ENCODE results near the gene PLD1.

- TF ChIP-seq, protein P1, sequence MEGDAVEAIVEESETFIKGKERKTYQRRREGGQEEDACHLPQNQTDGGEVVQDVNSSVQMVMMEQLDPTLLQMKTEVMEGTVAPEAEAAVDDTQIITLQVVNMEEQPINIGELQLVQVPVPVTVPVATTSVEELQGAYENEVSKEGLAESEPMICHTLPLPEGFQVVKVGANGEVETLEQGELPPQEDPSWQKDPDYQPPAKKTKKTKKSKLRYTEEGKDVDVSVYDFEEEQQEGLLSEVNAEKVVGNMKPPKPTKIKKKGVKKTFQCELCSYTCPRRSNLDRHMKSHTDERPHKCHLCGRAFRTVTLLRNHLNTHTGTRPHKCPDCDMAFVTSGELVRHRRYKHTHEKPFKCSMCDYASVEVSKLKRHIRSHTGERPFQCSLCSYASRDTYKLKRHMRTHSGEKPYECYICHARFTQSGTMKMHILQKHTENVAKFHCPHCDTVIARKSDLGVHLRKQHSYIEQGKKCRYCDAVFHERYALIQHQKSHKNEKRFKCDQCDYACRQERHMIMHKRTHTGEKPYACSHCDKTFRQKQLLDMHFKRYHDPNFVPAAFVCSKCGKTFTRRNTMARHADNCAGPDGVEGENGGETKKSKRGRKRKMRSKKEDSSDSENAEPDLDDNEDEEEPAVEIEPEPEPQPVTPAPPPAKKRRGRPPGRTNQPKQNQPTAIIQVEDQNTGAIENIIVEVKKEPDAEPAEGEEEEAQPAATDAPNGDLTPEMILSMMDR (IDR thresholded peaks at IDR 0.05): no peak
- TF ChIP-seq EP300 (IDR thresholded peaks at IDR 0.05) (no peak), POLR2A (IDR thresholded peaks at IDR 0.05) (no peak)
Observed at GRCh38 chr3:171654326-171654725, 156.0 kb downstream of the PLD1 start.
